HG03097 (cell line): ENCODE results near the gene ANK3.
A peak's percentile ranks its signal among the peaks of the same experiment; 100 is the strongest.

Source experiments
- ATAC-seq: cut with Tn5 transposase; IDR thresholded peaks from one replicate; pipeline ENCODE4 v1.9.1; 2021; ENCODE audit not compliant: unreplicated experiment, low FRiP score

Gene ANK3

GRCh38 chr10:60382946-60383681, 6.6 kb downstream of the ANK3 start:
- no peak for ATAC-seq

- ATAC-seq: no peak
Observed at GRCh38 chr10:60380781-60381180, 8.9 kb downstream of the ANK3 start.

GRCh38 chr10:60377955-60378354, 11.7 kb downstream of the ANK3 start:
- no peak for ATAC-seq

- no peak for ATAC-seq
Observed at GRCh38 chr10:60377042-60377352, 12.7 kb downstream of the ANK3 start.

GRCh38 chr10:60376221-60377041, 13.2 kb downstream of the ANK3 start:
- no peak for ATAC-seq

GRCh38 chr10:60375293-60376004, 14.2 kb downstream of the ANK3 start:
- ATAC-seq: no peak

- ATAC-seq: no peak
Observed at GRCh38 chr10:60374836-60375235, 14.8 kb downstream of the ANK3 start.

GRCh38 chr10:60372436-60372835, 17.2 kb downstream of the ANK3 start:
- ATAC-seq: no peak

GRCh38 chr10:60369547-60369930, 20.1 kb downstream of the ANK3 start:
- no peak for ATAC-seq

- ATAC-seq: no peak
Observed at GRCh38 chr10:60368875-60369546, 20.7 kb downstream of the ANK3 start.

- ATAC-seq: no peak
Observed at GRCh38 chr10:60367901-60368300, 21.8 kb downstream of the ANK3 start.

- no peak for ATAC-seq
Observed at GRCh38 chr10:60367431-60367830, 22.2 kb downstream of the ANK3 start.

- no peak for ATAC-seq
Observed at GRCh38 chr10:60367024-60367423, 22.7 kb downstream of the ANK3 start.

GRCh38 chr10:60363187-60363586, 26.5 kb downstream of the ANK3 start:
- no peak for ATAC-seq

- no peak for ATAC-seq
Observed at GRCh38 chr10:60362461-60362860, 27.2 kb downstream of the ANK3 start.

- no peak for ATAC-seq
Observed at GRCh38 chr10:60359066-60359465, 30.6 kb downstream of the ANK3 start.

GRCh38 chr10:60358282-60358681, 31.4 kb downstream of the ANK3 start:
- peak; percentile 72 for ATAC-seq

- ATAC-seq: no peak
Observed at GRCh38 chr10:60353519-60354258, 36.0 kb downstream of the ANK3 start.

GRCh38 chr10:60352105-60352504, 37.6 kb downstream of the ANK3 start:
- ATAC-seq: peak; percentile 50

GRCh38 chr10:60351191-60351853, 38.4 kb downstream of the ANK3 start:
- ATAC-seq: no peak
